Measurements from ENCODE around the gene CNKSR3.

Gene CNKSR3

GRCh38 chr6:154341871-154342270 is 168.6 kb downstream of the CNKSR3 start:
- DNase-seq, result peak; percentile 22

DNA sequence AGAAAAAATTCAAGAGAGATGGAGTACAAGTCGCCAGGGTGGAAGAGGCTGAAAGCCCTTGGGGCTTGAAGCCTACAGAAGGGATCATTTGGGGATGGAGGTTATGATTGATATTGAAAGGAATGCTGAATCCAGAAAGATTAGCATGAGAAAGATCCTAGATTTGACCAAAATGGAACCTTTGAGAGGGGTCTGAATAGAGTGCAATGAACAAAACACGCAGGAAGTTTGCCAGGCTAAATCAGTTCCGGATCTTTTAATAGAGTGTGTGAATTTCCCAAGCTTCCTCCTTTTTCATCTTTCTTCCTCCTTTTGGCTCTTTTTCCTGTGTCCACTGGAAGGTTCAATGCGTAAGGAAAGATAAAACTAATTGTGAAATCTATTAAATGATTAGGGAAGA is 169.1 kb downstream of the CNKSR3 start:
- DNase-seq, result no peak

Data from fibroblast of skin of back (primary cell).